ENCODE data around the gene CFI.

DNA sequence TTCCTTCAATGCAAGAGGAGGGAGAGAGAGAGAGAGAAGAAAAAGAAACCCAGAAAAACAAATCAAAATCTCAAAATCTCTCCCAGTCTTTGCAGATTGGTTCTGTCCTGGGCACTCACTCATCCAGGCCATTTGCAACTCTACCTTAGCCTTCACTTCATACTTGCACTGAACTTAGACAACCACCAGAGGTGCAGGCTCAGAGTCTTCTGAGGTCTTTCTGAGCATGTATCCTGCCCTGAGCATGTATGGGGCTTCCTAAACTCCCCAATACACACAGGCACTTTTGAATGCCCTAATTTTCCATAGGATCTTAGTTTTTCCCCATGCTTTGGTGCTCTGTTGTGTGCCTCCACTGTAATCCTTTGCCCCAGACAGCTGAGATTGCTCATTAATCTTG is 2.9 kb downstream of the CFI start:
- TF ChIP-seq GATA2 (IDR thresholded peaks at IDR 0.05; ENCODE audit: low read depth, low read length) (no peak), GATA3 (IDR thresholded peaks at IDR 0.05; ENCODE audit: low read depth, low read length) (no peak)

All from SH-SY5Y (cell line).